HG02763 (cell line): ENCODE results near the gene GNE.
A peak's percentile ranks its signal among the peaks of the same experiment; 100 is the strongest.
"Not testable (repeated sequence)": the region's sequence is repeated elsewhere in the genome, so short reads cannot be mapped to it uniquely, and the experiment has no call there.

Source experiments
- ATAC-seq: cut with Tn5 transposase; IDR thresholded peaks from one replicate; pipeline ENCODE4 v1.9.1; 2021; ENCODE audit warnings: mild to moderate bottlenecking, moderate library complexity; ENCODE audit not compliant: unreplicated experiment

Gene GNE

GRCh38 chr9:36258208-36258995 lies at the start of gene GNE:
GNE (minus strand) TSS chr9:36258448; CDS start chr9:36249355, 9,093 bp downstream.
- ATAC-seq, result peak; percentile 91

DNA sequence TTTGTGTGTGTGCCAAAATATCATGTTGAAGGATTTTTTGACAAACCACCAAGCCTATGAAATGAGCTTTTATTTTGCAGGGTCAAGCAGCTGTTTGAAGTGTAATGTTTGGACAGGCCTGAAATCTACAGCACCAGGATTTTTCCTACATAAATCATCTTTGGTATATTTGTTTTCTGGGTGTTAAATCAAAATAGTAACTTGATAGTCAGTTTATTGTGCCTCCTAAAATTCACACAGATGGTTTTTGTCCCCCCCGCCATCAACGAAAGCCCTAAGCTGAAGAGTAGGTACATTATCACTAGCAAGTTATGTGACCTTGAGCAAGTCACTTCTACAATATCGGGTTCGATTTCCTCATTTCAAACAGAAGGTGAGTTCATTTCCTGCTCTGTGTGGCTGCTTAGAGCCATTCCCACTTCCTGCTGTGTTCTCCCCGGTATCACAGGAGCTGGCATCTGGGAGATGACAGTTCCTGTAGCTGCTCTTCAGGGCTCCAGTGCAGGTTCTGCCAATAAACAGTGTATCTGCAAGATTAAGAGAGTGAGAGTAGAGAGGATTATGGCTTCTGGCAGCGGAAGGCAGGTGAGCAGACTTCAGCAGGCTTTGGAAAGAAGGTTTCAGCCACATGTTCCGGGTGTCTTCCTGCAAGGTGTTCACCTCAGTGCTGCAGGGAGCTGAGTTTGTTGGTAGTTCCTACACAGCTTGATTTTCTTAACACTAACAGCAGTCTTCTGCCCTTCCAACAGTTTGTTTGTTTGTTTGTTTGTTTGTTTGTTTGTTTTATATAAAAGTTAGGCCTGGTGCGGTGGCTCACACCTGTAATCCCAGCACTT lies 48.4 kb upstream of the GNE start:
- ATAC-seq, result no peak

DNA sequence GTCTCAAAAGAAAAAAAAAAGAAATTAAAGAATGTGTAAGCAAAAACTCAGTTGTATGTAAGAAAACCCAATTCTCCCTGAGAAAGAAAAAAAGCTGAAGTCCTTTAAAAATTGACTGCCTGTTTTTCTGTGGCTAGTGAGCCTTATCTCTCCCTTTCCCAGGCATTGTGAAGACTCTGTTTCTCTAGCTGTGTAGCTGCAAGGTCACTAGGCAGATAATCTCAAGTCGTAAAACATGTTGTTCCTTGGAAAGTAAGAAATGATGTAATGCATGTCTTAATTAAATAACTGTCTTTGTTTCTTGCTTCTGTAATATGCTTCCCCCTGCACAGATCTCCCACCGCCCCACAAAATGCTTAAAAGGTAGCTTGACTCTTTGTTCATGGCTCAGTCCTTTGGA lies 46.1 kb upstream of the GNE start:
- ATAC-seq, result not testable (repeated sequence)

DNA sequence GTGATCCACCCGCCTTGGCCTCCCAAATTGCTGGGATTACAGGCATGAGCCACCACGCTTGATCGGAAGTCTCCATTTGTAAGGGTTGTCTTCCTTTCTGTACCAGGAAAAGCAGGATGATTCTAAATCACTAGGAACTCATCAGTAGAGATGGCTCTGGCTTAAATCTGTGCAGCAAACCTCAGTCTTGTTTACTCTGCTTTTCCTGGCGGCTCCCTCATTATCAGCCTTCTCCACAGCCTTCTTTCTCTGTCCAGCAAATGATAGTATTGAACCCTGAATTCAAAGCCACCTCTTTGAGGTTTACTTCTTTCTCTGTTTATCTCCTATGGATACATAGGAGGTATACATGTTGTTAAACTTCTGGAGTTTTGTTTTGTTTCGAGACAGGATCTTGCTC lies 43.0 kb upstream of the GNE start:
- ATAC-seq, result no peak

GRCh38 chr9:36298566-36298965 lies 40.3 kb upstream of the GNE start:
- no peak for ATAC-seq

- ATAC-seq, result no peak
Observed at GRCh38 chr9:36297798-36298197, 39.5 kb upstream of the GNE start.

GRCh38 chr9:36294996-36295395 lies 36.7 kb upstream of the GNE start:
- not testable (repeated sequence) for ATAC-seq

DNA sequence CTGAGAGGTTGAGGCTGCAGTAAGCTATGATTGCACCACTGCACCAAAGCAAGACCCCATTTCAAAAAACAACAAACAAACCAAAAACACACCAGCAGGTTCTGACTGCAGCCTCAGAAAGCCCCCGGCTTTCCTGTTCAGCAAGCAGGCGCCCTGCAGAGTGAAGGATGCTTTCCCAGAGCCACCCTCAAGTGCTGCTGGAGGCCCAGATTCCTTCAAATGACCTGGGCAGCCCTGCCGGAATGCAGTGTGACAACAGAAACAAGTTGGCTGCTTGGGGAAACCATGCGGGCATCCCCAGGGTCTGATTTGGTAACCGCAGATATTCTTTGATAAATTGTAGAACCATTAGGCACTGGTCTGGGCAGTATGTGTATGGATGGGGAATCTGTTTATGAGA lies 35.7 kb upstream of the GNE start:
- no peak for ATAC-seq

DNA sequence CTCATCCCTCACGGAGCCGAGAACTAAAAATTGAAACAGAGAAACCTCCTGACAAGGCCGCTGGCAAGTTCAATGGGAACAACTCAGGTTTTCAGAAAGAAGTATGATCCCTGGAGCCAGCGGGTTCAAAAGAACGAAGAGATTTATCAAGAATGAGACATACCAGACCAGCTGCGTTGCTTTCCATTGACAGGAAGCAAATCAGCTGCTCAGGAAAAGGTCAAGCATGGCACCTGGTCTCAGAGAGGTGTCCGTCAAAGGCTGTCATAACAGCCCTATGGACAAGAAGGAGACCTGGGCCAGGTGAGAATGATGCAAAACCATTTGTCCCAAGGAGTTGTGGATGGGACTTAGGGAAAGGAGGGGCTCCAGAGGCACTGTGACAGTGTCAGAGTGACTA lies 34.9 kb upstream of the GNE start:
- no peak for ATAC-seq

- ATAC-seq, result no peak
Observed at GRCh38 chr9:36292641-36293040, 34.4 kb upstream of the GNE start.

GRCh38 chr9:36290996-36291395 lies 32.7 kb upstream of the GNE start:
- no peak for ATAC-seq

DNA sequence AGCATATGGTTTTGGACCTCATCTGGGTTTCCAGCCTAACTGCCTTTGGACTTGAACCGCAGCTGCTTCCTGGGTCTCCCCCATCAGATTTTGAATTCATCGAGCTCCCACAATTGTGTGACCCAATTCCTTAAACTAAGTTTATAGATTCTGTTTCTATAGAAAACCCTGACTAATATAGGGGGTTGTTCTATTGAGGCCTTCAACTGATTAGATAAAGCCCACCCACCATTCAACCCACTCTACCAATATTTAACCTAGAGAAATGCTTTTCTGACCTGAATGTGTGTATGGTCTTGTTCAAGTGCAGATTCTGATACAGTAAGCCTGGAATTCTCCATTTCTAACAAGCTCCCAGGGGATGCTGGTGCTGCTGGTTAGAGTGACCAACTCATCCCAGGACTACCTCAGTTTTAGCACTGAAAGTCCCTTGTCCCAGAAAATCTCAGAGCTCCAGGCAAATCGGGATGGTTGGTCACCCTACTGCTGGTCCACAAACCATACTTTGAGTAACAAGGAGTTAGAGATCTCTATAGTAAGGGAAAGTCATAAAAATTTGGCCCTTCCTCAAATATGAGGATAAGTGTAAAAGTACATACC lies 31.7 kb upstream of the GNE start:
- ATAC-seq, result no peak

DNA sequence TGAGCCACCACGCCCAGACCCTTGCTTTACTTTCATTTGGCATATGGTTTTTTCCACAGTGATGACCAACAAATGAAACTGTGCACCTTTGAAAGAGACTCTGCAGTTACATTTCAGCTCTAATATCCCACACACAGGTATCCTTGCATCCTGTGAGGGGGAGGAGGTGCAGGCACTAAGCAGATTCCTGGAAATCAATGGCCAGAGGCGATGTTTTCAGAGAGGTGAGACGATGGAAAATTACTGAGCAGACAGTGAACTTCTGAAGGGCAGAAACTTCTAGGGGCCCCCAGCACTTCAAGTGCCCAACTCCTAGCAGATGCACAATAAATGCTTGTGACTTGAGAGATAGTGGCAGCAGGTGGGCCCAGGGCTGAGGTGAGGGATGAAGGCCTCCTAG lies 29.8 kb upstream of the GNE start:
- no peak for ATAC-seq

- ATAC-seq, result no peak
Observed at GRCh38 chr9:36286388-36286787, 28.1 kb upstream of the GNE start.

DNA sequence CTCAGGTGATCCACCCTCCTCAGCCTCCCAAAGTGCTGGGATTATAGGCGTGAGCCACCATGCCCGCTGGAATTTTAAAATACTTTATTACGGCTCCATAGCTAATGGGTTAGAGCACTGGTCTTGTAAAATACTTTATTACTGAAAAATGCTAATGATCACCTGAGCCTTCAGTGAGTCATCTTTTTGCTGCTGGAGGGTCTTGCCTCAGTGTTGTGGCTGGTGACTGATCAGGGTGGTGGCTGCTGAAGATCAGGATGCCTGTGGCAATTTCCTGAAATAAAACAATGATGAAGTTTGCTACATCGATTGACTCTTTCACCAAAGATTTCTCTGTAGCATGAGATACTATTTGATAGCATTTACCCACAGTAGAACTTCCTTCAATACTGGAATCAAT lies 26.0 kb upstream of the GNE start:
- ATAC-seq, result no peak

GRCh38 chr9:36282275-36282674 lies 24.0 kb upstream of the GNE start:
- no peak for ATAC-seq

DNA sequence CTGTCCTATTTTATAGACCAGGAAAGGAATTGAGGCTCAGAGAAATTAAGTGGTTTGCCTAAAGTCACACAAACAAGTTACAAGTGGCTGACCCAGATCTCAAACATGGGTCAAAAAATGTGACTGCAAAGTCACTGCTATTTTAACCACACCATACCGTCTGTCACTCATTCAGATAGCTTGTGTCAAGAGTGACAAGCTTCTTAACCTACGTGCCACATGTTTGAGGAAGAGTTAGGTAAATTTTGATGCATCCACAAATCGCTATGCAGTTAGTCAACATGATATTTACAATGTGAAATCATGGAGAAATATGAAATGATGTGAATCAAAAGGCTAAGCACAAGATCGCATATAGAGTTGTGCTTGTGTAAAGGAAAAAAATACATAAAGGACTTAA lies 22.7 kb upstream of the GNE start:
- no peak for ATAC-seq

DNA sequence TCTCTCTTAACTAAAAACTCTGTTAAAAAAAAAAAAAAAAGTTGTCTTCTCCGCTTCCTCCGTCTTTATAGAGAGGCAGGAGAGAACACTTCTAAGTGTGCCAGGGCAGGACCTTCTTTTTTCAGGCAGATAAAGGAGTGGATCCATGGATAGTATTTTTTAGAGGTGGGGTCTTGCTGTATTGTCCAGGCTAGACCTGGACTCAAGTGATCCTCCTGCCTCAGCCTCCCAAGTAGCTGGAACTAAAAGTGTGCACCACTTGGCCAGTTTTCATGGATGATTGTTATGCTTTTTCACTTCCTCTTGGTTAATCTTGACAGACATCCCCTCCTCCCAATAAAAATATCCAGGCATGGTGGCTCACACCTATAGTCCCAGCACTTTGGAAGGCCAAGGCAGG lies 20.0 kb upstream of the GNE start:
- no peak for ATAC-seq

DNA sequence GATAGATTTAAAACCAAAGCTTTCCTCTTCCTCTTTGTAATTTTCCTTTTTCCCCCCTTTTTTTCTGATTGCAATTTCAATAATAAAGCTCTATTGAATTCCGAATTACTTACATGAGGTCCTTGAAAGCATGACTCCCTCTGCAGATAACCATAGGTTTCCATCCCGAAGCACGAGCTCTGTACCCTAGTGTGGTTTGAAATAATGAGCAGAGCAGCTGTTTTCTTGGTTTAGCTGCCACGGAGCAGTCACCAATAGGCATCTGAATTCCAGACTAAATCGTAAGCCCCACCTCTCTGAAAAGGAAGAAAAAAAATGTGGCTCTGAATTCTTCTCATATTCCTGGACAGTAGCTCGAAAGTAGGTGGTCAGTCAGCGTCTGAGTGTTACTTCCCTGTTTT lies 18.5 kb upstream of the GNE start:
- ATAC-seq, result no peak

- no peak for ATAC-seq
Observed at GRCh38 chr9:36276254-36276653, 18.0 kb upstream of the GNE start.

GRCh38 chr9:36275060-36275459 lies 16.8 kb upstream of the GNE start:
- no peak for ATAC-seq

DNA sequence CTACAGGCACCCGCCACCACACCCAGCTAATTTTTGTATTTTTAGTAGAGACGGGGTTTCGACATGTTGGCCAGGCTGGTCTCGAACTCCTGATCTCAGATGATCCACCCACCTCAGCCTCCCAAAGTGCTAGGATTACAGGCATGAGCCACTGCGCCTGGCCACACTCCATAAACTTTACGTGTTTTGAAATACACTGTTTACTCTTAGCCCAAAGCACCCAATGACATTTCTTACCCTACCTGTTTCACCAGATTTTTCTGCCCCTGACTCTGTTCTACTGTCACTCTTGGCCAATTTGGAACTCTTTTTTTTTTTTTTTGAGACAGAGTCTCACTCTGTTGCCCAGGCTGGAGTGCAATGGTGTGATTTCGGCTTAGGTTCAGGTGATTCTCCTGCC lies 15.1 kb upstream of the GNE start:
- ATAC-seq, result not testable (repeated sequence)
